Esophagus muscularis mucosa (tissue), 4 donors: Measurements from ENCODE around the gene TMEM258. TPM values are rescaled to one million over a fixed set of nuclear protein-coding genes. Genes with fewer than 3 reads are reported as not detected.
A peak's percentile ranks its signal among the peaks of the same experiment; 100 is the strongest.

ENCODE experiments used
- DNase-seq: peaks from one replicate; pipeline ENCODE4 v3.0.0-alpha.2; 2017; ENCODE audit errors: extremely low spot score
- H3K27ac ChIP-seq, 4 donors: fragments of 200-600 bp; sonication (generic); replicated peaks in 1 of 4; 1 replicate in 3 of 4; 2 replicates in 1 of 4; pipeline ENCODE4 v1.5.1; 2016 to 2019; ENCODE audit warnings: mild to moderate bottlenecking in 1 of 4
- H3K27me3 ChIP-seq, 4 donors: fragments of 200-600 bp; sonication (generic); one replicate each; pipeline versions ENCODE4 v1.5.1 to v1.6.0; 2016 to 2019
- H3K36me3 ChIP-seq, 4 donors: fragments of 200-600 bp; sonication (generic); one replicate each; pipeline ENCODE4 v1.5.1; 2016 to 2019
- H3K4me1 ChIP-seq, 4 donors: fragments of 200-600 bp; sonication (generic); one replicate each; pipeline ENCODE4 v1.5.1; 2016 to 2019
- H3K4me3 ChIP-seq, 4 donors: fragments of 200-600 bp; sonication (generic); 1 replicate in 2 of 4; 2 replicates in 2 of 4; pipeline ENCODE4 v1.5.1; 2016 to 2019; ENCODE audit warnings: mild to moderate bottlenecking in 4 of 4, moderate library complexity in 1 of 4
- H3K9me3 ChIP-seq, 4 donors: fragments of 200-600 bp; sonication (generic); 1 replicate in 3 of 4; 2 replicates in 1 of 4; pipeline ENCODE4 v1.5.1; 2016 to 2019
- EP300 ChIP-seq: sonication (generic); formaldehyde crosslinking; IDR thresholded peaks from one replicate; pipeline ENCODE4 v1.6.1; 2017; ENCODE audit warnings: antibody characterized with exemption
- POLR2A ChIP-seq: fragments of 450-650 bp; IDR thresholded peaks from one replicate; pipeline ENCODE4 v1.6.1; 2017; ENCODE audit warnings: antibody characterized with exemption, moderate library complexity, mild to moderate bottlenecking, low read depth
- POLR2AphosphoS5 ChIP-seq, 2 donors: sonication (generic); formaldehyde crosslinking; IDR thresholded peaks; one replicate each; pipeline ENCODE4 v1.6.1; 2017; ENCODE audit warnings: antibody characterized with exemption in 2 of 2
- WGBS: methylation state at CpG from one replicate; pipeline ENCODE4 v1.1.5; 2018; 5-methylcytosine and 5-hydroxymethylcytosine counted together
- intact Hi-C: fragments of 100-400 bp; cut with DNase I; formaldehyde crosslinking; loops from one replicate; pipeline ENCODE4 v1.15.1; 2023
- total RNA-seq, 4 donors: library from RNA; depleted of rRNA; stranded (reverse); fragments of >200 nt; gene quantifications; one replicate each; pipeline versions ENCODE4 v1.1.0 to v1.2.1, GENCODE V29; 2016
- TF ChIP-seq, protein P1 (sequence below), 3 experiments: fragments of 200-600 bp in 2 of 3; fragments of 450-650 bp in 1 of 3; sonication (generic) in 2 of 3; IDR thresholded peaks; one replicate each; pipeline ENCODE4 v1.5.1; 2017 to 2019; ENCODE audit warnings: antibody characterized with exemption in 3 of 3, mild to moderate bottlenecking in 2 of 3, moderate library complexity in 1 of 3

Gene TMEM258
- total RNA-seq, 4 donors from 2014 or later, result 34.5 to 48.2 (median 43.8) TPM

DNA sequence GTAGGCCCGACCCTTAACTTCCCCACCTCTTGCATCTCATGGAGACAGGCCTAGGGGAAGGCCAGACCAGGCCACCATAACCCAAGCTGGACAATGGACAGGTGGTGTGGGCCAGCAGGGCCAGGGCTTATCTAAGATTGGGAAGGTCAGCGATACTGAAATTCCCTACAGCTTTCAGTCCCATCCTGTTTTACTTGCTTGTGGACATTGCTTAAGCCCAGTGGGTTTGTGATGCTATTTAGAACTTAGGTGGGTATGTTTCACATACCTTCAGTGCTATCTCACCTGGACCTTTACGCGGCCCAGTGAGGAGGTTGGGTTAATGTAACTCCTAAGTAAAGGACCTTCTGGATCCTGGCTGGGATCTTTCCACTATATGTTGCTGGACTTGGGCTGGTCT is 37.4 kb upstream of the TMEM258 start:
- no peak for DNase-seq
- Histone ChIP-seq H3K36me3 (no peaks in the 10 kb centered on the region), H3K27ac (peak overlapping the region; percentile 77 to 91 (median 86)), H3K27me3 (no peaks in the 10 kb centered on the region), H3K9me3 (no peaks in the 10 kb centered on the region), H3K4me3 (peak overlapping the region in 2 of 4 donors; percentile 59 to 61), H3K4me1 (peaks cover 22 to 72% (median 62%) of the 10 kb centered on the region in 4 donors)
- WGBS, result 80% methylated on average over 4 of the region's 4 CpGs
- intact Hi-C loops, result no loop called here
- TF ChIP-seq POLR2A, result no peak
- TF ChIP-seq EP300, result no peak
- TF ChIP-seq, protein P1, sequence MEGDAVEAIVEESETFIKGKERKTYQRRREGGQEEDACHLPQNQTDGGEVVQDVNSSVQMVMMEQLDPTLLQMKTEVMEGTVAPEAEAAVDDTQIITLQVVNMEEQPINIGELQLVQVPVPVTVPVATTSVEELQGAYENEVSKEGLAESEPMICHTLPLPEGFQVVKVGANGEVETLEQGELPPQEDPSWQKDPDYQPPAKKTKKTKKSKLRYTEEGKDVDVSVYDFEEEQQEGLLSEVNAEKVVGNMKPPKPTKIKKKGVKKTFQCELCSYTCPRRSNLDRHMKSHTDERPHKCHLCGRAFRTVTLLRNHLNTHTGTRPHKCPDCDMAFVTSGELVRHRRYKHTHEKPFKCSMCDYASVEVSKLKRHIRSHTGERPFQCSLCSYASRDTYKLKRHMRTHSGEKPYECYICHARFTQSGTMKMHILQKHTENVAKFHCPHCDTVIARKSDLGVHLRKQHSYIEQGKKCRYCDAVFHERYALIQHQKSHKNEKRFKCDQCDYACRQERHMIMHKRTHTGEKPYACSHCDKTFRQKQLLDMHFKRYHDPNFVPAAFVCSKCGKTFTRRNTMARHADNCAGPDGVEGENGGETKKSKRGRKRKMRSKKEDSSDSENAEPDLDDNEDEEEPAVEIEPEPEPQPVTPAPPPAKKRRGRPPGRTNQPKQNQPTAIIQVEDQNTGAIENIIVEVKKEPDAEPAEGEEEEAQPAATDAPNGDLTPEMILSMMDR (IDR thresholded peaks at IDR 0.05), result no peak
- no peak for TF ChIP-seq POLR2AphosphoS5 (IDR thresholded peaks at IDR 0.05)

DNA sequence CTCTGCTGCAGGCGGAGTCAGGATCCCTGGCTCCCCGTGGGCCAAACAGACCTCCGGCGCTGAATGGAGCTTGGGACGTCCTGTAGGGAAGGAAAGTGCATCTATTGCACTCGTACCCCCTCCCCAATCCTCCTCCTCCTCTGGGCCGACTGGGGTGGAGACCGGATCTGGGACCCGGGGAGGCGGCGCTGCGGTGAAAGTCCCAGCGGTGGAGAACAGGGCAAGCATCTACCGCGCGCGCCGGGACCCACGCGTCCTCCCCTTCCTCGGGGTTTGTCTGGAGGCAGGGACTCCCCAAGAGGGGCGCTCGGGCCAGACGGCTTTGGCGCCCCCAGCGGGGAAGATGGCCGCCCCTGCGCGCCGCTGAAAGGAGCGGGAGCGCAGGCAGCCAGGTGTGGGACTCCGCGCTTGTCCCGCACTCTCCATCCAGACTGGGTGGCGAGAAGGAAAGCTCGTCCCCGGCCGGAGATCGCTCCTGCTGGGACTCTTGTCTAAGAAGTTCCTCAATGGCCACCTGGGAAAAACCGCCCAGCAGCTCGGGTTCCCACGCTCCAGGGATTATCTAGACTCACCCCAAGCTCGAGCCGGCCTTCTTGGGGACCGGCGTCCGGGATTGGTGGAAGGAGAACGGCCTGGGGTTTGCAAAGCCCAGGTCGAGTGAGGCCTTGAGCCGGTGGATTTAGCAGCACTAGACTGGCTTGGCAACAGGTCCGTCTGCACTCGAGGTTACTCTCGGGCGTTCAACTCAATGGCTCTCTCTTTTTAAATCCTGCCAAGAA is 36.4 kb upstream of the TMEM258 start:
- H3K4me1 ChIP-seq, result peaks cover 18 to 63% (median 53%) of the 10 kb centered on the region in 4 donors
- H3K27me3 ChIP-seq, result no peaks in the 10 kb centered on the region
- 4% methylated on average over 49 of the region's 55 CpGs for WGBS
- TF ChIP-seq, protein P1 (IDR thresholded peaks at IDR 0.05), result peak; percentile 19 to 52 (median 22)
- TF ChIP-seq POLR2AphosphoS5 (IDR thresholded peaks at IDR 0.05), result no peak
- peak overlapping the region; percentile 59 to 68 (median 62) for H3K4me3 ChIP-seq
- peak overlapping the region; percentile 77 to 91 (median 86) for H3K27ac ChIP-seq
- intact Hi-C loops, result no loop called here
- peak; percentile 92 for DNase-seq
- H3K36me3 ChIP-seq, result no peaks in the 10 kb centered on the region
- no peaks in the 10 kb centered on the region for H3K9me3 ChIP-seq

DNA sequence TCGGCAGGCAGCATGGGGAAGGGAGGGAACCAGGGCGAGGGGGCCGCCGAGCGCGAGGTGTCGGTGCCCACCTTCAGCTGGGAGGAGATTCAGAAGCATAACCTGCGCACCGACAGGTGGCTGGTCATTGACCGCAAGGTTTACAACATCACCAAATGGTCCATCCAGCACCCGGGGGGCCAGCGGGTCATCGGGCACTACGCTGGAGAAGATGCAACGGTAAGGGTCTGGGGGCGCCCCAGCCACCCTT is 35.9 kb upstream of the TMEM258 start:
- 2% methylated on average over 12 of the region's 16 CpGs for WGBS
- Histone ChIP-seq H3K4me1 (peaks cover 18 to 60% (median 52%) of the 10 kb centered on the region in 4 donors), H3K27me3 (no peaks in the 10 kb centered on the region), H3K27ac (peak overlapping the region; percentile 77 to 91 (median 86)), H3K36me3 (no peaks in the 10 kb centered on the region), H3K4me3 (peak overlapping the region; percentile 59 to 68 (median 62)), H3K9me3 (no peaks in the 10 kb centered on the region)
- TF ChIP-seq EP300 (no peak), POLR2AphosphoS5 (IDR thresholded peaks at IDR 0.05) (no peak), POLR2A (no peak)
- TF ChIP-seq, protein P1 (IDR thresholded peaks at IDR 0.05), result no peak
- no peak for DNase-seq
- intact Hi-C loops, result no loop called here

DNA sequence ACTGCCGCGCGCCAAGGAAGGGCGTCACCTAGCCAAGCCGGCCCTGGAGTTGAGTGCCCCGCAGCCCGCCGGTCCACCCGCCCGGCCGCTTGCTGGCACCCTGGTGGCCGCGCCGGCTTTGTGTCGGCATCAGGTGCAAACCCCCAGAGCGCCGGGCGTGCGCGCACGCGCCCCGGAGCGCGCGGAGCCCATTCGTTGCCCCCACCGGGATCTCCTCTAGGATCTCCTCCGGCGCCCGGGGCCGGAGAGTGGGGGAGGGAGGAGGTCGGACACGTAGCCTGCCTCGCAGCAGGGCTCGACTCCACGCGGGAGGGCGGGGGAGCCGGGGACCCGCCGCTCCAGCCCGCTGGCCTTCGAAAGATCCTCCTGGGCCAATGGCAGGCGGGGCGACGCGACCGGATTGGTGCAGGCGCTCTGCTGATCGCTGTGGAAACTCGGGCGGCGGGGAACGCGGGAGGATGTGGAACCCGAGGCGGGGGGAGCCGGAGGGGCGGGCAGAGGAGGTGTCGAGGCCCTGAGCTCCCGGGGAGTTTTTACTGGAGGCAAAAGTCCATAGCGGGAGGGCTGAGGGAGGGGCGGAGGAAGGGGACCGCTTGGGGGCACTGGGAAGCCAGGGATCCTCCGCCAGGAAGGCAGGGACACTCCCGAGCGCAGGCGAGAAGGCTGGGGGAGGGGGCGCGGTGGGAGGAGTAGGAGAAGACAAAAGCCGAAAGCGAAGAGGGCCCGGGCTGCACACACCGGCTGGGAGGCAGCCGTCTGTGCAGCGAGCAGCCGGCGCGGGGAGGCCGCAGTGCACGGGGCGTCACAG is 35.4 kb upstream of the TMEM258 start, which contains the start of gene FADS2:
Gene FADS2 (plus strand): TSS at position 730 of the 808 bp plus-strand sequence. CDS start 91 bp downstream, outside the sequence.
- Histone ChIP-seq H3K4me3 (peak within 1 kb of the TSS; percentile 59 to 68 (median 62)), H3K4me1 (peaks cover 18 to 57% (median 52%) of the 10 kb centered on the region in 4 donors), H3K9me3 (no peaks in the 10 kb centered on the region), H3K27me3 (no peaks in the 10 kb centered on the region), H3K27ac (peak within 1 kb of the TSS; percentile 77 to 91 (median 86)), H3K36me3 (no peaks in the 10 kb centered on the region)
- DNase-seq, result peak; percentile 99
- no peak for TF ChIP-seq EP300
- TF ChIP-seq, protein P1 (IDR thresholded peaks at IDR 0.05), result peak in 1 of 3 experiments; percentile 8
- TF ChIP-seq POLR2AphosphoS5 (IDR thresholded peaks at IDR 0.05), result peak; percentile 64 to 77
- TF ChIP-seq POLR2A, result no peak
- intact Hi-C loops, result no loop called here
- WGBS, result 1% methylated on average over 29 of the region's 83 CpGs
